NAMALWA (cell line): ENCODE measurements around the gene ZNF200.

Experiments used
- DNase-seq: peaks from one replicate; pipeline ENCODE4 v3.0.0-alpha.2; 2015; ENCODE audit warnings: low spot score

The ZNF200 gene

DNA sequence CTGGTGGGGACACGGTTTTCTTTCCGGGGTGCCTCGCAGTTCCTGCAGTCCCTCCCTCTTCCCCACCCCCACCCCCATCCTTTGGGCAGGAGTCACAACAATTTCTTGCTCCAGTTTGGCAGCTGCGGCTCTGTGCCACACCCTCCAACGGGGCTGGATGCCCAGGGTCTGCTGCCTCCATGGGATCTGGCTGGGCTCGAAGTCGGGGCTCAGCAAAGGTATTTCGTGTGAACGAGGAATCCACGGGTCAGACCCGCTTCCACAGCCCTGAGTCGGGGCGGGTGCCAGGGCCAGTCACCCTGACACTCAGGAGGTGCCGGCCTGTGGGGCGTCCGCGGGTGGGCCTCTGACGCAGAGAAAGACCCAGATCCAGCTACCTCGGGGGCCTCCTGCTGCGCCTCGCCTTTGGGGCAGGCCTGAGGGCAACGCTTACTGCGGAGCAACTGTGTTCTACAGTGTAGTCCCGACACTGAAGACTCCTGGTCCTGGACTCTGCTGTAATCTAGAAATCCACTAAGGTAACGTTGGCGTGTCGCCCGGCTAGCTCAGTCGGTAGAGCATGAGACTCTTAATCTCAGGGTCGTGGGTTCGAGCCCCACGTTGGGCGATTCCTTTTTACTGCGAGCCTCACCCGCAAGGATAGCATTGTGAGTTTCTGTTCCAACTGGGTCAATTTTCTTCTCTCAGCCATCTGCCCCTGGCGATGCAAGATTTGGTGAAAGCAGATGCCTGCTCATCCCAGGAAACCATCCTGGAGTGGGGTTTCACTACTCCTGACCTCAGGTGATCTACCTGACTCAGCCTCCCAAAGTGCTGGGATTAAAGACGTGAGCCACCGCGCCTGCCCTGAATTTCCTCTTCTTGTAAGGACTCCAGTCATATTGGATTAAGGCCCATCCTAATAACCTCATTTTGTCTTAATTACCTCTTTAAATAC, 59.5 kb downstream of the ZNF200 start:
- DNase-seq = peak; percentile 70

DNA sequence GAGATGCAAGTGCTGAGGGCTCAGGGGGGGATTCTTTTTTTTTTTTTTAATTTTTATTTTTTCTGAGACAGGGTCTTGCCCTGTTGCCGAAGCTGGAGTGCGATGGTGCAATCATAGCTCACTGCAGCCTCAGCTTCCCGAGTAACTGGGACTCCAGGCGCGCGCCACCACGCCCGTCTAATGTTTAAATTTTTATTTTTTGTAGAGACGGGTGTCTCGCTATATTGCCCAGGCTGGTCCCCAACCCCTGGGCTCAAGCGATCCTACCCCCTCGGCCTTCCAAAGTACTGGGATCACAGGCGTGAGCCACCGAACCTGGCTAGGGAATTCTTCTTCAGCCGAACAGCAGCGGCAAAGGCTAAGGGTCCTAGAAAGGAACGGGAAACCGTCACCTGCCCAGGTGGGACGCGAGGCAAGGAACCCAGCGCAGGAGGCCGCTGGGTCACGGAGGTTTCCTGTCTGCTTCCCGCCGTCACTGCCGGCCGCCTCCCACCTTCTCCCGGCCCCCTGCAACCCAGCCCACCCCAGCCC, 60.3 kb downstream of the ZNF200 start:
- no peak for DNase-seq

DNA sequence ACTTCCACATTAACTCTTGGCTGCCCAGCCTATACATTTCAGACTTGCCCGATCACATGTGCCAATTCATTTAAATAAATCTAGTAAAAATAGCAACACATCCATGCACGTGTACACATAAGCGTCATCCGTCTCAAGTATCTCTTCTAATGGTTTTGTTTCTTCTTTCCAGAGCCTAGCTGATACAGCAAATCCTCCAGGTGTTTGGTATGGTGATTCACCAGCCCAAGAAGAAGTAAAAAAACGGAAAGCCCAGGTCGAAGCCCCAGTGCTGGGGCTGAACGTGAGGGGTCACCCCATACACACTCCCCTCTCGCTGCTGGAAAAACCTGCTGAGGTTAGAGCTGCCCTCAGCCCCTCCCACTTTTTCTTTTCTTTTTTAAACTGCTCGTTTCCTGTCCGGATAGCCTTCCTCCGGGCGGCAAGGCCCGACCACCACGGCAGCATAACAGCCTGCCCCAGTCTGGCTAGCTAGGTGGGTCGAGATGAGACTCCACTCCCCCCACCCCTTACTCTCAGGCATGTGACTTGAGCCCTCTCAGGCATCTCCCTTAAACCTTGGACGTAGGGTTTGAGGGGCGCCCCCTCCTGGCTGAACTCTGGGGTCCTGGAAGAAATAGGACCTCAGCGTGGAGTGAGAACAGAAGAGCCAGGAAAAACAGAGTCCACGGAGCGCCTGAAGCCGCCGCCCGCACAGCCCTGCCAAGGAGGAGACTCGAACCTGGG, 60.9 kb downstream of the ZNF200 start:
- peak; percentile 89 for DNase-seq
